D341Med (cell line): ENCODE data around the gene PLBD1.

ENCODE experiments used
- DNase-seq: peaks from one replicate; pipeline ENCODE4 v3.0.0; 2012; ENCODE audit warnings: low spot score

The PLBD1 gene, protein sequence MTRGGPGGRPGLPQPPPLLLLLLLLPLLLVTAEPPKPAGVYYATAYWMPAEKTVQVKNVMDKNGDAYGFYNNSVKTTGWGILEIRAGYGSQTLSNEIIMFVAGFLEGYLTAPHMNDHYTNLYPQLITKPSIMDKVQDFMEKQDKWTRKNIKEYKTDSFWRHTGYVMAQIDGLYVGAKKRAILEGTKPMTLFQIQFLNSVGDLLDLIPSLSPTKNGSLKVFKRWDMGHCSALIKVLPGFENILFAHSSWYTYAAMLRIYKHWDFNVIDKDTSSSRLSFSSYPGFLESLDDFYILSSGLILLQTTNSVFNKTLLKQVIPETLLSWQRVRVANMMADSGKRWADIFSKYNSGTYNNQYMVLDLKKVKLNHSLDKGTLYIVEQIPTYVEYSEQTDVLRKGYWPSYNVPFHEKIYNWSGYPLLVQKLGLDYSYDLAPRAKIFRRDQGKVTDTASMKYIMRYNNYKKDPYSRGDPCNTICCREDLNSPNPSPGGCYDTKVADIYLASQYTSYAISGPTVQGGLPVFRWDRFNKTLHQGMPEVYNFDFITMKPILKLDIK

GRCh38 chr12:14567351-14568162, at the start of gene PLBD1:
Gene PLBD1, minus strand, starts transcription at chr12:14567883. Its CDS starts 187 bp downstream, at chr12:14567696.
- peak; percentile 34 for DNase-seq

- no peak for DNase-seq
Observed at GRCh38 chr12:14614704-14615121, 47.0 kb upstream of the PLBD1 start.

GRCh38 chr12:14613718-14614117, 46.0 kb upstream of the PLBD1 start:
- no peak for DNase-seq

DNA sequence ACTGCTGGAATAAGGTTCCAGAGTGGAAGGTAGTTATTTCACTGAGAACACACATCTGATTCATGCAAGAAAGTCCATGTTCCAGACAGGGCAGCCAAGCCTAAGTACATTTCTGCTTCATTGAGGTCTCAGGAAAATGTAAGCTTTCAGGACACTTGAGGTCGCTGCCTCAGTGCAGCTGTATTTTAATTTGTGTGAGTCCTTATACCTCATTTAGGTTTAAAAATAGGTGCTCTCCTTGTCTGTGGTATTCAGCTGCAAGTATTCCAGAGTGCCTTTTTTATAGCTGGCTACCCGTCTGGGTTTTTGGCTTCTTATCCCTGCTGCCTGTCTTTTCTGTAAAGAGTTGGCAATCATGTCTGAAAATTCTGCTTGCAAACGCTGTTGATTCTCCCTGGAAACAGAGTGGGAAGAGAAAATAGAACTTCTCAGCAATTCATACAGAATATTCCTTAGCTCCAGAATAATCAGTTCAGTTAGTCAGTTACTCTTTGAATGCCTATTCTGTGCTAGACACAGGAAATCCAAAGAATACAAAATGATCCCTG, 45.3 kb upstream of the PLBD1 start:
- DNase-seq: no peak

GRCh38 chr12:14612250-14612649, 44.6 kb upstream of the PLBD1 start:
- no peak for DNase-seq

DNA sequence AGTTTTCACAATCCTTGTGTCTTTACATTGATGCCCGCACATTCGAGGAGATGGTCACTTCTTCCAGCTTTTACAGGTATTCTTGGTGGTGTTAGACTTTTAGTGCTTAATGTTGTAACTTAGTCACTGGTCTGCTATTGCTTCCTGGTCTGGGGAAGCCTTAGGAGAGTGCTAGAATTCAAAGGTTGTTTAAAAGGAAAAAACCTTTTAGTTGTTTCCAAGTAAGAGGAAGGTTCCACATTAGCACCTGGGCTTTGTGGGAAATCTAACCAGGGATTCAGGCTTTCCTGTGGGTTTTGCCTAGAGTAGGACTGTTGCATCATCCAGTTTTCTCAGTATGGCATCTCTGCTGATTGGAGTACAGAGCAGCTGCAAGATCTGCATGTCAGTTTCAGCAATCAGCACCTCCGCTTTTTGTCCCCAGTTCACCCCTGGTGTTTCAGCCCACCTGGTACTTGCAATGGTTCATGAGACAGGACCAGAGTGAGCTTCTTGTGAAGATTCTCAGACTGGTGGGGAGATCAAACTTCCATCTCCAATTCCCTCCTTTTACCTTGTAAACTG, 44.0 kb upstream of the PLBD1 start:
- no peak for DNase-seq

DNA sequence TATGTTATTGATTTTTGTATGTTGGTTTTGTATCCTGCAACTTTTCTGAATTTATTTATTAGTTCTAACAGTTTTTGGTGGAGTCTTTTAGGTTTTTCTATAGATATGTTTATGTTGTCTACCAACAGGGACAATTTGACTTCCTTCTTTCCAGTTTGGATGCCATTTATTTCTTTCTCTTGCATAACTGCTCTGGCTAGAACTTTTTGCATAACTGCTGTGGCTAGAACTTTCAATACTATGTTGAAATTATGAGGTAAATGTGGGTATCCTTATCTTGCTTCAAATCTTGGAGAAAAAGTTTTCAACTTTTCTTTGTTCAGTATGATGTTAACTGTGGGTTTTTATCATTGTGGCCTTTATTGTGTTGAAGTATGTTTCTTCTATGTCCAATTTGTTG, 39.9 kb upstream of the PLBD1 start:
- no peak for DNase-seq

DNA sequence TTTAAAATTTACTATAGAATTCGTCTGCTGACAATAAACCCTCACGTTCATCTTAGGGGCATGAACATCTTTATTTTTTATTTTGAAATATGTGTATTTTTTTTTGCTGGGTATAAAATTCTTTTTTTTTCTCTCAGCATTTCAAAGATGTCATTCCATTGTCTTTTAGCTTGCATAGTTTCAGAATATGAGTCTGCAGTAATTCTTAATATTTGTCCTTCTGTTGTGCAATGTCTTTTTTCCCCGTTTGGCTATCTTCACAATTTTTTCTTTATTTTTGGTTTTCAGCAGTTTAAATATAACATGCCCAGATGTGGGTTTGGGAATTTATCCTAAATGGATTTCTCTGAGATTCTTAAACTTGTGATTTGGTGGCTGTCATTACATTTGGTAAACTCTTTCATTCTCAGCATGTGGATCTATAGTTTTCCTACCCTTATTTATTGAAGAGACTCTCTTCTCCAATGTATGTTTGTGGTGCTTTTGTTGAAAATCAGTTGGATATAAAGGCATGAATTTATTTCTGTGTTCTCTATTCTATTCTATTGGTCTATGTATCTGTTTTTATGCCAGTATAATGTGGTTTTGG, 37.8 kb upstream of the PLBD1 start:
- DNase-seq: no peak

- no peak for DNase-seq
Observed at GRCh38 chr12:14601692-14602478, 34.2 kb upstream of the PLBD1 start.

DNA sequence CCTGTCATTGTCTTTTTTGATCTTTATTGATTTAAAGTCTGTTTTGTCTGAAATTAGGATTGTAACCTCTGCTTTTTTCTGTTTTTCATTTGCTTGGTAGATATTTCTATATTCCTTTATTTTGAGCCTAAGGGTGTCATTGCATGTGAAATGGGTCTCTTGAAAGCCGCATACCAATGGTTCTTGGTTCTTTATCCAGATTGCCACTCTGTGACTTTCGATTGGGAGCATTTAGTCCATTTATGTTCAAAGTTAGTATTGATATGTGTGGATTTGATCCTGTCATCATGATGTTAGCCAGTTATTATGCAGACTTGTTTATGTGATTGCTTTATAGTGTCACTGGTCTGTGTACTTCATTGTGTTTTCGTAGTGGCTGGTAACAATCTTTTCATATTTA, 29.8 kb upstream of the PLBD1 start:
- DNase-seq: no peak

DNA sequence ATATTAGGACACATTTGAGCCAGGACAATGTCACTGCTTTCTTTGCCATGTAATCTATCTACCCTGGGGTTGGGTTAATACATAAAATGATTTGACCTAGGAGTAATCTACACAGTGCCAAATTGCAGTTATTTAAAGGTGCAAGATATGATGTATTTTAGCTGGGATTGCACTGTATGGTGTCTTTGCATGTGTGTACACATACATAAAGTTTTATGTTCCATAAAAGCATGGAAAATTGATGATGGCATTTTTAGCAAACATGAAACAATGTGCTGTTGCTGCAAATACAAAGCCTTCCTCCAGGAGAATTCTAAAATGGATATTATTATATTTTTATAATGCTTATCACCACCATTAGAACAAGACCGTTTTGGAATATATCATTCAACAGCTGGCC, 24.0 kb upstream of the PLBD1 start:
- DNase-seq: no peak

- DNase-seq: no peak
Observed at GRCh38 chr12:14589169-14590004, 21.7 kb upstream of the PLBD1 start.

- DNase-seq: no peak
Observed at GRCh38 chr12:14588571-14588970, 20.9 kb upstream of the PLBD1 start.

- no peak for DNase-seq
Observed at GRCh38 chr12:14578646-14579045, 11.0 kb upstream of the PLBD1 start.

GRCh38 chr12:14577344-14577743, 9.7 kb upstream of the PLBD1 start:
- DNase-seq: no peak

DNA sequence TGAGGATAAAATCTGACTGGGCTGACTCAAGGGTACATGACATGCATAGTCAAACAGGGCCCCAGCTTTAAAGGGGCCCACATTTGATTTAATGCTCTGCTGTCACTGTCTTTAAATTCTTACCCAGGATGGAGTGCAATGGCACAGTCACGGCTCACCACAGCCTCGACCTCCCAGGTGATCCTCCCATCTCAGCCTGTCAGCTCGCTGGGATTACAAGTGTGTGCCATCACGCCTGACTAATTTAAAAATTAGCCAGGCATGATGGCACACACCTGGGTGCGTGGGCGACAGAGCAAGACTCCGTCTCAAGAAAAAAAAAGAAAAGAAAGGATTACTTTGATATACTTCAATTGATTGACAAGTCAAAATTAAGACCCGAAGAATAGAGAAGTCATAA, 9.2 kb upstream of the PLBD1 start:
- DNase-seq: no peak

- DNase-seq: no peak
Observed at GRCh38 chr12:14575585-14575984, 7.9 kb upstream of the PLBD1 start.

DNA sequence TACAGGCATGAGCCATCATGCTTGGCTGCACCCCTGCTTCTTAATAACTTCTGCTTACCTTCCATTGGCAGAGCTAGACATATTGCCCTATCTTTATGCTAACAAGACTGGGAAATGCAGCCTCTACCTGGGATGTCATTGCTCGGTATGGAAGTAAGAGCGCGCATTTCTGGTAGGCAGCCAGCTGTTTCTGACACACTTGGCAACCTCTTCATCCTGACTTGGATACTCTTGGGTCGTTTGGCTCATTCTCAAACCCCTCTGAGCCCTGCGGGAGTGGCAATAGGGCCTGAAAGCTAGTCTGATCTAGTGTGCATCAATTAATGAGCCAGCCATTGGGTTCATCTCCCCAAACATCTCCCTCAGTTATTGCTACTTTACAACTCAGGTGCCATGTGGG, 5.4 kb upstream of the PLBD1 start:
- no peak for DNase-seq

GRCh38 chr12:14572401-14572800, 4.7 kb upstream of the PLBD1 start:
- DNase-seq: no peak

DNA sequence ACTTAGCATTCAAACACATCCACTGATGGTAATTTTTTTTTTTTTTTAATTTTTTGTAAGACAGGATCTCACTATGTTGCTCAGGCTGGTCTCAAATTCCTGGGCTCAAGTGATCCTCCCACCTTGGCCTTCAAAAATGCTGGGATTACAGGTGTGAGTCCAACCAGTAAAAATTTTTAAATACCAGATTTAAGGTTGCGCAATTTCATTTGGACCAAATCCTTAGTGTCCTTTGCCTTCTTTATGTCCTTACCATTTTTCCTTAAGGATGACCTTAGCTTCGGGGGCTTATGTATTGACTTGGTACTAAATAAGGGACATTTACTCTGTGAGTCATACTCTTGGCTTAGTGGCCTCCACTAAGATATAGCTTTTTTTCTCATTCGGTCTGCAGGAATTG, 4.1 kb upstream of the PLBD1 start:
- no peak for DNase-seq
